ENCODE measurements around the gene IL1RL2.

The IL1RL2 gene

GRCh38 chr2:102237176-102237575 is 50.4 kb downstream of the IL1RL2 start:
- ATAC-seq: no peak
- no peak for TF ChIP-seq SNAI2 (CRISPR knock-in tag; IDR thresholded peaks at IDR 0.05)
- no peak for TF ChIP-seq ZNF8 (CRISPR knock-in tag; IDR thresholded peaks at IDR 0.05)
- TF ChIP-seq ARNTL (CRISPR knock-in tag; IDR thresholded peaks at IDR 0.05; ENCODE audit: borderline replicate concordance, low read depth): no peak
- TF ChIP-seq ISL1 (CRISPR knock-in tag; IDR thresholded peaks at IDR 0.05): no peak
- TF ChIP-seq TOX (CRISPR knock-in tag; IDR thresholded peaks at IDR 0.05; ENCODE audit: borderline replicate concordance): no peak
- TF ChIP-seq TCF4 (CRISPR knock-in tag; IDR thresholded peaks at IDR 0.05; ENCODE audit: borderline replicate concordance): no peak
- TF ChIP-seq TSHZ2 (CRISPR knock-in tag; IDR thresholded peaks at IDR 0.05): no peak
- TF ChIP-seq ZFP30 (CRISPR knock-in tag; IDR thresholded peaks at IDR 0.05): no peak

GRCh38 chr2:102238039-102238756 is 51.4 kb downstream of the IL1RL2 start:
- TF ChIP-seq TOX (CRISPR knock-in tag; IDR thresholded peaks at IDR 0.05; ENCODE audit: borderline replicate concordance) (no peak), ZC3H10 (CRISPR knock-in tag; IDR thresholded peaks at IDR 0.05) (no peak), GLIS3 (CRISPR knock-in tag; IDR thresholded peaks at IDR 0.05) (no peak), ZNF8 (CRISPR knock-in tag; IDR thresholded peaks at IDR 0.05) (no peak), TCF4 (CRISPR knock-in tag; IDR thresholded peaks at IDR 0.05; ENCODE audit: borderline replicate concordance) (no peak), CSDC2 (CRISPR knock-in tag; IDR thresholded peaks at IDR 0.05) (no peak), TSHZ2 (CRISPR knock-in tag; IDR thresholded peaks at IDR 0.05) (no peak), PPARA (CRISPR knock-in tag; IDR thresholded peaks at IDR 0.05; ENCODE audit: borderline replicate concordance) (no peak), RARB (CRISPR knock-in tag; IDR thresholded peaks at IDR 0.05) (no peak), SNAI2 (CRISPR knock-in tag; IDR thresholded peaks at IDR 0.05) (no peak), ZFP30 (CRISPR knock-in tag; IDR thresholded peaks at IDR 0.05) (no peak), BACH2 (CRISPR knock-in tag; IDR thresholded peaks at IDR 0.05; ENCODE audit: borderline replicate concordance) (no peak), OSR1 (CRISPR knock-in tag; IDR thresholded peaks at IDR 0.05) (no peak), ARNTL (CRISPR knock-in tag; IDR thresholded peaks at IDR 0.05; ENCODE audit: borderline replicate concordance, low read depth) (no peak), ZFP3 (CRISPR knock-in tag; IDR thresholded peaks at IDR 0.05) (no peak)
- TF ChIP-seq, protein P1, sequence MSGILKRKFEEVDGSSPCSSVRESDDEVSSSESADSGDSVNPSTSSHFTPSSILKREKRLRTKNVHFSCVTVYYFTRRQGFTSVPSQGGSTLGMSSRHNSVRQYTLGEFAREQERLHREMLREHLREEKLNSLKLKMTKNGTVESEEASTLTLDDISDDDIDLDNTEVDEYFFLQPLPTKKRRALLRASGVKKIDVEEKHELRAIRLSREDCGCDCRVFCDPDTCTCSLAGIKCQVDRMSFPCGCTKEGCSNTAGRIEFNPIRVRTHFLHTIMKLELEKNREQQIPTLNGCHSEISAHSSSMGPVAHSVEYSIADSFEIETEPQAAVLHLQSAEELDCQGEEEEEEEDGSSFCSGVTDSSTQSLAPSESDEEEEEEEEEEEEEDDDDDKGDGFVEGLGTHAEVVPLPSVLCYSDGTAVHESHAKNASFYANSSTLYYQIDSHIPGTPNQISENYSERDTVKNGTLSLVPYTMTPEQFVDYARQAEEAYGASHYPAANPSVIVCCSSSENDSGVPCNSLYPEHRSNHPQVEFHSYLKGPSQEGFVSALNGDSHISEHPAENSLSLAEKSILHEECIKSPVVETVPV (CRISPR knock-in tag; IDR thresholded peaks at IDR 0.05): no peak
- TF ChIP-seq, protein P2, sequence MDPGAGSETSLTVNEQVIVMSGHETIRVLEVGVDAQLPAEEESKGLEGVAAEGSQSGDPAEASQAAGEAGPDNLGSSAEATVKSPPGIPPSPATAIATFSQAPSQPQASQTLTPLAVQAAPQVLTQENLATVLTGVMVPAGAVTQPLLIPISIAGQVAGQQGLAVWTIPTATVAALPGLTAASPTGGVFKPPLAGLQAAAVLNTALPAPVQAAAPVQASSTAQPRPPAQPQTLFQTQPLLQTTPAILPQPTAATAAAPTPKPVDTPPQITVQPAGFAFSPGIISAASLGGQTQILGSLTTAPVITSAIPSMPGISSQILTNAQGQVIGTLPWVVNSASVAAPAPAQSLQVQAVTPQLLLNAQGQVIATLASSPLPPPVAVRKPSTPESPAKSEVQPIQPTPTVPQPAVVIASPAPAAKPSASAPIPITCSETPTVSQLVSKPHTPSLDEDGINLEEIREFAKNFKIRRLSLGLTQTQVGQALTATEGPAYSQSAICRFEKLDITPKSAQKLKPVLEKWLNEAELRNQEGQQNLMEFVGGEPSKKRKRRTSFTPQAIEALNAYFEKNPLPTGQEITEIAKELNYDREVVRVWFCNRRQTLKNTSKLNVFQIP (CRISPR knock-in tag; IDR thresholded peaks at IDR 0.05; ENCODE audit: borderline replicate concordance, low read depth): no peak
- TF ChIP-seq, protein P3, sequence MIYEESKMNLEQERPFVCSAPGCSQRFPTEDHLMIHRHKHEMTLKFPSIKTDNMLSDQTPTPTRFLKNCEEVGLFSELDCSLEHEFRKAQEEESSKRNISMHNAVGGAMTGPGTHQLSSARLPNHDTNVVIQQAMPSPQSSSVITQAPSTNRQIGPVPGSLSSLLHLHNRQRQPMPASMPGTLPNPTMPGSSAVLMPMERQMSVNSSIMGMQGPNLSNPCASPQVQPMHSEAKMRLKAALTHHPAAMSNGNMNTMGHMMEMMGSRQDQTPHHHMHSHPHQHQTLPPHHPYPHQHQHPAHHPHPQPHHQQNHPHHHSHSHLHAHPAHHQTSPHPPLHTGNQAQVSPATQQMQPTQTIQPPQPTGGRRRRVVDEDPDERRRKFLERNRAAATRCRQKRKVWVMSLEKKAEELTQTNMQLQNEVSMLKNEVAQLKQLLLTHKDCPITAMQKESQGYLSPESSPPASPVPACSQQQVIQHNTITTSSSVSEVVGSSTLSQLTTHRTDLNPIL (CRISPR knock-in tag; IDR thresholded peaks at IDR 0.05; ENCODE audit: low read depth): no peak
- TF ChIP-seq, protein P4, sequence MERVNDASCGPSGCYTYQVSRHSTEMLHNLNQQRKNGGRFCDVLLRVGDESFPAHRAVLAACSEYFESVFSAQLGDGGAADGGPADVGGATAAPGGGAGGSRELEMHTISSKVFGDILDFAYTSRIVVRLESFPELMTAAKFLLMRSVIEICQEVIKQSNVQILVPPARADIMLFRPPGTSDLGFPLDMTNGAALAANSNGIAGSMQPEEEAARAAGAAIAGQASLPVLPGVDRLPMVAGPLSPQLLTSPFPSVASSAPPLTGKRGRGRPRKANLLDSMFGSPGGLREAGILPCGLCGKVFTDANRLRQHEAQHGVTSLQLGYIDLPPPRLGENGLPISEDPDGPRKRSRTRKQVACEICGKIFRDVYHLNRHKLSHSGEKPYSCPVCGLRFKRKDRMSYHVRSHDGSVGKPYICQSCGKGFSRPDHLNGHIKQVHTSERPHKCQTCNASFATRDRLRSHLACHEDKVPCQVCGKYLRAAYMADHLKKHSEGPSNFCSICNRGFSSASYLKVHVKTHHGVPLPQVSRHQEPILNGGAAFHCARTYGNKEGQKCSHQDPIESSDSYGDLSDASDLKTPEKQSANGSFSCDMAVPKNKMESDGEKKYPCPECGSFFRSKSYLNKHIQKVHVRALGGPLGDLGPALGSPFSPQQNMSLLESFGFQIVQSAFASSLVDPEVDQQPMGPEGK (CRISPR knock-in tag; IDR thresholded peaks at IDR 0.05; ENCODE audit: borderline replicate concordance): no peak
- no peak for ATAC-seq

All from SK-N-SH treated with all-trans-retinoic acid at 6 μM for 48 hours (cell line).